ENCODE results near the gene SMURF2.

DNA sequence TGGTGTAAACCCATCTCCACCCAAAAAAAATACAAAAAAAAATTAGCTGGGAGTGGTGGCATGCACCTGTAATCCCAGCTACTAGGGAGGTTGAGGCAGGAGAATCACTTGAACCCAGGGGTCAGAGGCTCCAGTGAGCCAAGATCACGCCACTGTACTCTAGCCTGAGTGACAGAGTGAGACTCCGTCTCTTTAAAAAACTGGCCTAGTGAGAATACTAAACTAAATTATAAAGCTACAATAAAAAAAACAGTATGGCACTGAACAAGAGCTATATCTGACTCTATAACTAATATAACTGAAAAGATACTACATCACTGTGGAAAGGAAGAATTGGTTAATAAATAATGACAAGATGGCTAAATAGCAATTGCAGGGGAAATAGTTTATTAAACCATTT lies 6.4 kb downstream of the SMURF2 start:
- TF ChIP-seq, protein P1, sequence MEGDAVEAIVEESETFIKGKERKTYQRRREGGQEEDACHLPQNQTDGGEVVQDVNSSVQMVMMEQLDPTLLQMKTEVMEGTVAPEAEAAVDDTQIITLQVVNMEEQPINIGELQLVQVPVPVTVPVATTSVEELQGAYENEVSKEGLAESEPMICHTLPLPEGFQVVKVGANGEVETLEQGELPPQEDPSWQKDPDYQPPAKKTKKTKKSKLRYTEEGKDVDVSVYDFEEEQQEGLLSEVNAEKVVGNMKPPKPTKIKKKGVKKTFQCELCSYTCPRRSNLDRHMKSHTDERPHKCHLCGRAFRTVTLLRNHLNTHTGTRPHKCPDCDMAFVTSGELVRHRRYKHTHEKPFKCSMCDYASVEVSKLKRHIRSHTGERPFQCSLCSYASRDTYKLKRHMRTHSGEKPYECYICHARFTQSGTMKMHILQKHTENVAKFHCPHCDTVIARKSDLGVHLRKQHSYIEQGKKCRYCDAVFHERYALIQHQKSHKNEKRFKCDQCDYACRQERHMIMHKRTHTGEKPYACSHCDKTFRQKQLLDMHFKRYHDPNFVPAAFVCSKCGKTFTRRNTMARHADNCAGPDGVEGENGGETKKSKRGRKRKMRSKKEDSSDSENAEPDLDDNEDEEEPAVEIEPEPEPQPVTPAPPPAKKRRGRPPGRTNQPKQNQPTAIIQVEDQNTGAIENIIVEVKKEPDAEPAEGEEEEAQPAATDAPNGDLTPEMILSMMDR (IDR thresholded peaks at IDR 0.05; ENCODE audit: poor library complexity), result no peak
- TF ChIP-seq EZH2 (IDR thresholded peaks at IDR 0.05; ENCODE audit: borderline replicate concordance), result no peak
- no peak for TF ChIP-seq EZH2phosphoT487 (IDR thresholded peaks at IDR 0.05; ENCODE audit: low read depth, severe bottlenecking, unreplicated experiment)

Measured in hepatocyte (in vitro differentiated cells).